ENCODE measurements around the gene METTL8.
"Not testable (repeated sequence)": the region's sequence is repeated elsewhere in the genome, so short reads cannot be mapped to it uniquely, and the experiment has no call there.

METTL8 gene

GRCh38 chr2:171402906-171403580 is 30.7 kb downstream of the METTL8 start:
- no peak for DNase-seq

DNA sequence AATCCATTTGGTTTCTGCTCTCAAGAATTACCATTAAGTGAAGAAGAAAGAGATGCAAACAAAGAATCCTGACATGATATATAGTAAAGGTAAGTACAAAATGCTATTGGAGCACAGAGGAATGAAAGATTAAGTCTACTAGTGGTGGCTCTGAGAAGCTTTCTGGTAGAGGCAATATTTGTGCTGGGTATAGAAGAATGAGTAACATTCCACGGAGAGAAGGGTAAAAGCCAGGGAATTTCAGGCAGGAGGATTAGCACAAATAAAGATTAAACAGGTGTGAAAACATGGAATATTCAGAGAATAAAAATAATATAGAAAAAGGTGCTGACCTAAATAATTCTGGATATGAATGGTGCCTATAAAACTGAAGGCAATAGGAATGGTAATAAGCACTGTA is 31.8 kb downstream of the METTL8 start:
- DNase-seq = no peak

DNA sequence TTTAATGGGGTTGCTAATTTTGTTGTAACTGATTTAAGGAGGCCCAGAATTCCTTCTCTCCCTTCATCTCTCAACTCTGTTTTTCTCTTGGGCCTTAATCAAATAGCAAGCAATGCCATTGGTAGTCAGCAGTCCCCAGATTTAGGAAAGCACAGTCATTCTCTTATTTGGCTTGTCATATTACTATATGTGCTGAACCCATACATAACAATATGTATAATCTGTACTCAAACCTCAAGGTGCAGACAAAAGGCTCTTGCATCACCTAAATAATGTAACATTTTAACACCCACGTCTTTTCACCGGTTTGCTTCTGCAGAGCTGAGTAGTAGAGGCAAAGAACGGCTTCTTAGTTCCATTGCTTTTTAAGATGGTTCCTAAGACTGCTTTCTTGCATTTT is 33.4 kb downstream of the METTL8 start:
- no peak for DNase-seq

GRCh38 chr2:171399292-171399691 is 34.5 kb downstream of the METTL8 start:
- no peak for DNase-seq

DNA sequence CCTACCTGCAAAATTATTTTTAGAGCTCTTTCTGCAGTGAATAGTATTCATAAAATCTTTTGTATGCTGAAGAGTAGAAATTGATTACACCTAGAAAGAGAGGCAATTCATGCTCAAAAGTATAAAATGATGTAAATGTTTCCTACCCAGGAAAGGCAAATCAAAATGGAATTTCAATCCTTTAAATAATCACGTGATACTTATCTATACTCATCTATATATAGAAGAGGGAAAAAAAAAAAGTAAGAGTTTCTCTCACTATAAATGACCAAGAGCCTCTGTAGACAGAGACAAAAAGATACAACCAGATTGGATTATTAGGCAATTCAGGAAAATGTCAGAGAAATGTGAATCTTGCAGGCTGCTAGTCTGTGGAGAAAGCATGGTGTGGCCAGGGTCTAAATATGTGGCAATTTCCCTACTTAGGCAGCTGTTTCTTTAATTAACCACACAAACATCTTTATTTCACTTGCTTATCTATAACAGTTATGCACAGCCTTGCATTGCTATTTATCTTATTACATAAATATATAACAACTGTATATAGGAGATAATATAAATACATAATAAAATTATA is 39.5 kb downstream of the METTL8 start:
- no peak for DNase-seq

DNA sequence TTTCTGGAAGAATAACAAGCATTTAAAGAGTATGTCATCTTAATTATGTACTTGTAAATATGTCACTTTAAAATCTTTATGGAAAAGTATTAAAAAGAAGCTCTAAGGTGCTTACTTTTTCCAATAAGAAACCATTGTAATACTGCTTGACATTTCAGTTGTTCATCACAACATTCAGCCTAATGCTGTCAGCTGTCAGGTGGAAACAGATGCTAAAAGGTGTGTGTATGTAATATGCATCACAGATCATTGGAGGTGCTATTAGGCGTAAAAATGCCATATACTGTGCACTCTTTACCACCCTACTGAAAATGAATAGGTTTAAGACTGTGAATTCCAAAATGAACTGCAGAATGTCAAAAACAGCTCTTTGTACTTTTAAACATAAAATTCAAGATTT is 40.3 kb downstream of the METTL8 start:
- DNase-seq = no peak

DNA sequence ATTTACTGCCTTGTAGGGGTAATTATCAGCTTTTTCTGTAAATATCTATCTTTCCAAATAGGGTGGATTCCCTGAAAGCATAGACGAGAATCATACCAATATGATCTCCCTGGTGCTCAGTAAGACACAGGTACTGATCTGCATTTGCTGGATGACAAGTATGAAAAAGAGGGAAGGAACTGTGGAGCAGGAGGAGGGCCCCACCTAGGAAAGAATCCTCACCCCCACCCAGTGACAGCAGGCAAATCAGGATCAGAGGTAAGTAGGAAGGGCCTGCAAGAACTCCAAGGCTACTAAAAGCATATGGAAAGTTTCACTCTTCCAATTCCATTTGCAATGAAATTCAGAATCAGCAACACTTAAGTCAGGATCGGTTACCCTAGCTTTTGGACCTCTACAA is 42.3 kb downstream of the METTL8 start:
- no peak for DNase-seq

GRCh38 chr2:171390941-171391516 is 42.8 kb downstream of the METTL8 start:
- DNase-seq = no peak

DNA sequence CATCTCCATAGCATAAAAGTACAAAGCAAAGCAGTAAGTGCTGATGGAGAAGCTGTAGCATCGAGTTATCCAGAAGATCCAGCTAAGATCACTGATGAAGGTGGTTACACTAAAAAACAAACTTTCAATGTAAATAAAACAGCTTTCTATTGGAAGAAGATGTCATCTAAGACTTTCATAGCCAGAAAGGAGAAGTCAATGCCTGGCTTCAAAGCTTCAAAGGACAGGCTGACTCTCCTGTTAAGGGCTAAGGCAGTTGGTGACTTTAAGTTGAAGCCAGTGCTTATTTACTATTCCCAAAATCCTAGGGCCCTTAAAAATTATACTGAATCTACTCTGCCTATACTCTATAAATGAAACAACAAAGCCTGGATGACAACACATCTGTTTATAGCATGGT is 44.0 kb downstream of the METTL8 start:
- no peak for DNase-seq

DNA sequence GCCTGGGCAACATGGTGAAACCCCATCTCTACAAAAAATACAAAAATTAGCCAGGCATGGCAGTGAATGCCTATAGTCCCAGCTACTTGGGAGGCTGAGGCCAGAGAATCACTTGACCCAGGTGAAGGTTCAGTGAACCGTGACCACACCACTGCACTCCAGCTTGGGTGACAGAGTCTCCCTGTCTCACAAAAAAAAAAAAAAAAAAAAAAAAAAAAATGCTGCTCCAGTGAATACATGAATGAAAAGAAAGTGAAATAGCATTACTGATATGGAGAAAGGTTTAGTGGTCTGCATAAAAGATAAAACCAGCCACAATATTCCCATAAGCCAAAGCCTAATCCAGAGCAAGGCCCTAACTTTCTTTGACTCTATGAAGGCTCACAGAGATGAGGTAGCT is 44.5 kb downstream of the METTL8 start:
- no peak for DNase-seq

DNA sequence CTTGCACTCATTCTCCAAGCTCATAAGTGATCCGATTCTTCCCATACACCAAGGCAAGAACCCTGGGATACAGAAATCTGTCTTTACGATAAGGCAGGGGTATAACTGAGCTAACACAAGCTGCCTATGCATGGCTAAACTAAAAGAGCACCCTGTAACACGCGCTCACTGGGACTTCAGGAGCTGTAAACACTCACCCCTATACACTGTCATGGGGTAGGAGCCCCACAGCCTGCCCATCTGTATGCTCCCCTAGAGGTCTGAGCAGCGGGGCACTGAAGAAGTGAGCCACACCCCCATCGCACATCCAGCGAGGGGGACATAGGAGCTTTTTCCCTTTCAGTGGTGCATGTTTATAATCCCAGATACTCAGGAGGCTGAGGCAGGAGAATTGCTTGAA is 46.7 kb downstream of the METTL8 start:
- DNase-seq = no peak

DNA sequence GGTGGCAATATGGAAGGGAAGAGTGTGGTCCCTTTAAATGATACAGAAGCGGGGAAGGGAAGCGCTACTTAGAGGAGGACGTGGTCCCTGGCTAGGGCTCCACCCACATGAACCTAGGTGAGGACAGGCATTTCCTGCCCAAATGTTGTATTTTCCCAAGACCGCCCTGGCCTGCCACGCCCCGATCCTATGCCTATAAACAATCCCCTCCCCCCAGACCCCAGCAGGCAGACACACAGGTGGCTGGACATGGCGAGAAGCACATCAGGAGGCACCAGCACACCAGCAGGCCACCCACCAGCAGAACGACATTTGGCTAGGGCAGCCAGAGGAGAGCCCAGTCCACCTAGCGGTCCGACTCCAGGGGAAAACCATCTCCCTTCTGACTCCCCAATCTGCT is 47.2 kb downstream of the METTL8 start:
- DNase-seq = no peak

DNA sequence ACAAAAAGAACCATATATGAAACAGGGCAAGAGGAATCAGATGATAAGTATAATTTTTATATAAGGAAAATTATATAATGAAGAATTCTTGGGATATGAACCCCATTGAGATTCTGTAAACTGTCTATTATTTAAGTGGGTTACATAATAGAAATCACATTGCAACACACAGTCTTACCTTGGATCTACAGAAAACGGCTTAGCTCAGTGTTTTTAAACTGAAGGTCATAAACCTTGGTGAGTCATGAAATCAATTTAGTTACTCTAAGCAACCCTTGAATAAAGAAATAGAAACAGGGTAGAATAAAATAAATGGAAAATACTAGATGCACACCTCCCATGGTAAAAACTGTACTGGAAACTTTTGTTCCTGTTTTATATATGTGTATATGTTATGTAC is 50.7 kb downstream of the METTL8 start:
- no peak for DNase-seq

- not testable (repeated sequence) for DNase-seq
Measured at GRCh38 chr2:171382175-171382574, 51.6 kb downstream of the METTL8 start.

DNA sequence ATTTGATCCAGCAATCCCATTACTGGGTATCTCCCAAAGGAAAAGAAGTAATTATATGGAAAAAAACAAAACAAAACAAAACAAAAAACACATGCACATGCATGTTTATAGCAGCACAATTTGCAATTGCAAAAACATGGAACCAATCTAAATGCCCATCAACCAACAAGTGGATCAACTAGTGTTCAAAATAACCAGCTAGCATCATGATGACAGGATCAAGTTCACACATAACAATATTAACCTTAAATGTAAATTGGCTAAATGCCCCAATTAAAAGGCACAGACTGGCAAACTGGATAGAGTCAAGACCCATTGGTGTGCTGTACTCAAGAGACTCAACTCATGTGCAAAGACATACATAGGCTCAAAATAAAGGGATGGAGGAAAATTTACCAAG is 55.9 kb downstream of the METTL8 start:
- not testable (repeated sequence) for DNase-seq

- DNase-seq = no peak
Measured at GRCh38 chr2:171367692-171368091, 66.1 kb downstream of the METTL8 start.

DNA sequence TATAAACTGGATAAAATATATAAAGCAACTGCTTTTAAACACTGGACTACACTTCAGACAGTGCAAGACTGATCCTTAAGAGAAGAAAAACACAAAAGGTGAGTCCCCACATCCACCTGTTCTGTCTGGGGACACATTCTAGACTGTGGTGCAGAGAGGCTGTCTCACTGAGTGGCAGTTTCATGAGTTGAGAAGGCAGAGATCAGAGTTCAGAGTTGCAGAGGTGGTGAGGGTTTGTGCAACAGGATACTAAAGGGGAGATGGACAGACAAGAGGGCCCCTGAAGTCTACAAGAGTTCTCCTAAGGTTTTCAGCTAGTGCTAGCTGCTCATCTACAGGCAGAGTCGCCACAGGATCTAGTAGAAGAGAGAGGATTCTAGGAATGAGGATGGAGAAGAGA is 68.0 kb downstream of the METTL8 start:
- DNase-seq = no peak

- DNase-seq = no peak
Measured at GRCh38 chr2:171365232-171365631, 68.6 kb downstream of the METTL8 start.

- DNase-seq = no peak
Measured at GRCh38 chr2:171362396-171362795, 71.4 kb downstream of the METTL8 start.

- no peak for DNase-seq
Measured at GRCh38 chr2:171360905-171361304, 72.9 kb downstream of the METTL8 start.

GRCh38 chr2:171353746-171354145 is 80.0 kb downstream of the METTL8 start:
- DNase-seq = not testable (repeated sequence)

DNA sequence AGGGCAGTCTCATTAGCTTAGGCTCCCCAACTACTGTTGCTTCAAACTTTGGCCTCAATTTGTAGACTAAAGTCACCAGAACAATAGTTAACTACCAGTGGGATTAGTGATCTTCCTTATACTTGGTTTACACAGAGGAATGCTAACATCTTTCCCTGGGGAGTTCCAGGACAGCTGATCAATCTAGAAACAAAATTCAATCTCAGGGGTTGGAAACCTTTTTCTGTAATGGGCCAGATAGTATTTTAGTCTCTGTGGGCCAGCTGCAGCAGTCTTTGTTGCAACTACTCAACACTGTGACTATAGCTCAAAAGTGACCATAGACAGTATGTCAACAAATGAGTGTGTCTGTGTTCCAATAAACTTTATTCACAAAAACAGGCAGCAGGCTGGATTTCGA is 85.7 kb downstream of the METTL8 start:
- no peak for DNase-seq

- peak in 1 of 56 donors; percentile 0 for DNase-seq
Measured at GRCh38 chr2:171347591-171348032, 86.2 kb downstream of the METTL8 start.

Data from nucleus accumbens (tissue), 56 donors.